NB4 (cell line): Measurements from ENCODE around the gene CLEC16A.

Experiments used
- POLR2A ChIP-seq: IDR thresholded peaks from 2 replicates; pipeline ENCODE4 v1.6.1; 2011; ENCODE audit warnings: mild to moderate bottlenecking; ENCODE audit not compliant: insufficient read length; ENCODE audit errors: extremely low read depth
- TF ChIP-seq, protein P1 (sequence below): IDR thresholded peaks from one replicate; pipeline ENCODE4 v1.5.1; 2012; ENCODE audit warnings: low read depth, low read length
- TF ChIP-seq, protein P2 (sequence below): IDR thresholded peaks from 2 replicates; pipeline ENCODE4 v1.6.1; 2011; ENCODE audit warnings: low read depth, low read length

DNA sequence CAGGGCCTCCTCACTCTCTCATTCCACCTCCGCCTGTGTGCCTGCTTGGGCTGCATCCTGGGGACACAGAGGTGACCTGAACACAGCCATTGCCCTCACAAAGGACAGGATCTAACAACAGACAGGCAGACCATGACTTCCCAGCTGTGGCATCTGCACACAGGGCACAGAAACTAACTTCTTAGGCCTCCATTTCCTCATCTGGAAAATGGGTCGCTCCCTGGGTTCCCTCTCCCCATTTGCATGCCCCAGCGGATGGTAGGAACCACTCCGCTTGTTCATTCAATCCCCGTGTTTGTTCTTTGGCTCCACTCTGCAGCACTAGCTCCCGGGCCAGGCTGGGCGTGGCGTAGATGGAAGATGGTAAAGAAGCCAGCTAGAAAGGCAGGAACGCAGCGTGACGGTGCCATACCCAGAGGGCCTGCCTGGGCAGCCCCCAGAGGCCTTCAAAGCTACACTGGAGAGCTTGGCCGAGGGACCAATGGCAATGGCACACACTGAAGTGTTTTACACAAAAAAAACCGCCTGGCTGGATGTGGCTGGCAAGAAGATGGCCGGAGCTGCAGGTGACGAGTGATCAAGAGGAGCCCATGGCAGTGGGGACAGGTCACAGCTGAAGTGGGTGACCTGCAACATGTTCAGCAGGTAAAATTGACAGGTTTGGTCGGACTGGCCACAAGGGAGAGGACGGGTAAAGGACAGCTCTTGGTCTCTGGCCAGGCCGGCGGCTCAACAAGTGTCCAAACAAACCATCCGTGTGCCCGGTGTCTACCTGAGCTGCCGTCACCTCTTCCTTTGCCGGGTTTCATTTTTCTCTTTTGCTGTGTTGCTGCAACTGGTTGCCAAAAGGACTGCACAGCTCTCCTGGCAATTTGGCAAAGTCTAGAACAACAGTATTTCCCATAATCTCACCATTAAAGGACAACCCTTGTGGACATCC is 244.7 kb downstream of the CLEC16A start:
- TF ChIP-seq, protein P1, sequence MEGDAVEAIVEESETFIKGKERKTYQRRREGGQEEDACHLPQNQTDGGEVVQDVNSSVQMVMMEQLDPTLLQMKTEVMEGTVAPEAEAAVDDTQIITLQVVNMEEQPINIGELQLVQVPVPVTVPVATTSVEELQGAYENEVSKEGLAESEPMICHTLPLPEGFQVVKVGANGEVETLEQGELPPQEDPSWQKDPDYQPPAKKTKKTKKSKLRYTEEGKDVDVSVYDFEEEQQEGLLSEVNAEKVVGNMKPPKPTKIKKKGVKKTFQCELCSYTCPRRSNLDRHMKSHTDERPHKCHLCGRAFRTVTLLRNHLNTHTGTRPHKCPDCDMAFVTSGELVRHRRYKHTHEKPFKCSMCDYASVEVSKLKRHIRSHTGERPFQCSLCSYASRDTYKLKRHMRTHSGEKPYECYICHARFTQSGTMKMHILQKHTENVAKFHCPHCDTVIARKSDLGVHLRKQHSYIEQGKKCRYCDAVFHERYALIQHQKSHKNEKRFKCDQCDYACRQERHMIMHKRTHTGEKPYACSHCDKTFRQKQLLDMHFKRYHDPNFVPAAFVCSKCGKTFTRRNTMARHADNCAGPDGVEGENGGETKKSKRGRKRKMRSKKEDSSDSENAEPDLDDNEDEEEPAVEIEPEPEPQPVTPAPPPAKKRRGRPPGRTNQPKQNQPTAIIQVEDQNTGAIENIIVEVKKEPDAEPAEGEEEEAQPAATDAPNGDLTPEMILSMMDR: no peak
- no peak for TF ChIP-seq POLR2A
- TF ChIP-seq, protein P2, sequence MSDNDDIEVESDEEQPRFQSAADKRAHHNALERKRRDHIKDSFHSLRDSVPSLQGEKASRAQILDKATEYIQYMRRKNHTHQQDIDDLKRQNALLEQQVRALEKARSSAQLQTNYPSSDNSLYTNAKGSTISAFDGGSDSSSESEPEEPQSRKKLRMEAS: no peak
